ENCODE data around the gene ZNF791. TPM values are rescaled to one million over a fixed set of nuclear protein-coding genes. Genes with fewer than 3 reads are reported as not detected.

ZNF791 gene
- total and polyA plus RNA-seq, 2 of the 13 experiments (the other 11 are each of a cell fraction or from before 2014, with no cell fraction given): 12.8 to 17.4 TPM

DNA sequence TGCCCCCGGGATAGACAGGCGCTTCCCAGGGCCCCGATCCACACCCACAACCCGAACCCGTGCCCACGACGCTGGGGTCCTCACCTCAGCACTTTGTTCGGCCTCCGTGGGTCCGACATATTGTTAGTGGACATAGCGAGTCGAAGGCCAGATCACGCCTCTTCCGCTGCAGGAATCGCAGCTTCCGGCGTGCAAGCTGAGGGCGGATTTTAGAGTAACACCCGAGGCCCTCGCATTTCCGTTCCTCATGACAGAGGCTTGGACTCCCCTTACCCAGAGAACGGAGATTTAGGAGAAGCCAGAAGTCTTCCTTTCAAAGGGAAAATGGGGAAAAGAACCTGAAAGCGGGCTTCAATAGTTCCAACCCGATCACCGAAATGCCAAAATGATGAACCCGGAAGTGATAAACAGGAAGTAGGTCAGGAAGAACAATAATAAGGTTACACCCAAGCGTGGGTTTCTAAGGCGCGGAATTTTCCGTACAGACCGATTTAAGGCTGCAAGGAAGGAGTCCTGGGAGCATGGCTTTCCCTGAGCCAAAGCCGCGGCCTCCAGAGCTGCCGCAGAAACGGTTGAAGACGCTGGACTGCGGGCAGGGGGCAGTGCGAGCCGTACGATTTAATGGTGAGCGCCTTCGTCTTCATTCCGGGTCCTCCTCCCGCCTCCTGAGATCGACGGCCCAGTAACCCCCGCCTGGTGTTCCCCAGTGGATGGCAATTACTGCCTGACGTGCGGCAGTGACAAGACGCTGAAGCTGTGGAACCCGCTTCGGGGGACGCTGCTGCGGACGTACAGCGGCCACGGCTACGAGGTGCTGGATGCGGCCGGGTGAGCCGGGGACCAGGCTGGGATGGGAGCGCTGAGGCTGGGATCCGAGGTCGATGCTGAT, 58.8 kb downstream of the ZNF791 start (continued):
- TF ChIP-seq ARHGAP35 (CRISPR knock-in tag; IDR thresholded peaks at IDR 0.05; ENCODE audit: borderline replicate concordance): no peak
- no peak for TF ChIP-seq DNMT3B (CRISPR knock-in tag; conservative IDR thresholded peaks at IDR 0.05)
- TF ChIP-seq, protein P1, sequence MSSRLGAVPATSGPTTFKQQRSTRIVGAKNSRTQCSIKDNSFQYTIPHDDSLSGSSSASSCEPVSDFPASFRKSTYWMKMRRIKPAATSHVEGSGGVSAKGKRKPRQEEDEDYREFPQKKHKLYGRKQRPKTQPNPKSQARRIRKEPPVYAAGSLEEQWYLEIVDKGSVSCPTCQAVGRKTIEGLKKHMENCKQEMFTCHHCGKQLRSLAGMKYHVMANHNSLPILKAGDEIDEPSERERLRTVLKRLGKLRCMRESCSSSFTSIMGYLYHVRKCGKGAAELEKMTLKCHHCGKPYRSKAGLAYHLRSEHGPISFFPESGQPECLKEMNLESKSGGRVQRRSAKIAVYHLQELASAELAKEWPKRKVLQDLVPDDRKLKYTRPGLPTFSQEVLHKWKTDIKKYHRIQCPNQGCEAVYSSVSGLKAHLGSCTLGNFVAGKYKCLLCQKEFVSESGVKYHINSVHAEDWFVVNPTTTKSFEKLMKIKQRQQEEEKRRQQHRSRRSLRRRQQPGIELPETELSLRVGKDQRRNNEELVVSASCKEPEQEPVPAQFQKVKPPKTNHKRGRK (CRISPR knock-in tag; IDR thresholded peaks at IDR 0.05): no peak
- TF ChIP-seq, protein P2, sequence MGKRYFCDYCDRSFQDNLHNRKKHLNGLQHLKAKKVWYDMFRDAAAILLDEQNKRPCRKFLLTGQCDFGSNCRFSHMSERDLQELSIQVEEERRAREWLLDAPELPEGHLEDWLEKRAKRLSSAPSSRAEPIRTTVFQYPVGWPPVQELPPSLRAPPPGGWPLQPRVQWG (CRISPR knock-in tag; IDR thresholded peaks at IDR 0.05; ENCODE audit: borderline replicate concordance, low read depth): no peak
- TF ChIP-seq KDM5B (CRISPR knock-in tag; IDR thresholded peaks at IDR 0.05; ENCODE audit: borderline replicate concordance): peak; percentile 15; the same call in 1 of the 2 replicates
- 0 out of 2 replicates have a peak, but pooled peaks have one; percentile 31 for TF ChIP-seq FLYWCH1 (CRISPR knock-in tag; IDR thresholded peaks at IDR 0.05)
- peak; percentile 40 for TF ChIP-seq HNRNPLL (IDR thresholded peaks at IDR 0.05; ENCODE audit: low read depth, low read length, poor library complexity, severe bottlenecking)
- TF ChIP-seq HOXA5 (CRISPR knock-in tag; IDR thresholded peaks at IDR 0.05): peak; percentile 55; the same call in 1 of the 2 replicates
- TF ChIP-seq ZNF337 (CRISPR knock-in tag; IDR thresholded peaks at IDR 0.05; ENCODE audit: borderline replicate concordance, low read depth): 0 out of 2 replicates have a peak, but pooled peaks have one; percentile 44
- TF ChIP-seq ZNF839 (CRISPR knock-in tag; IDR thresholded peaks at IDR 0.05; ENCODE audit: borderline replicate concordance): 0 out of 2 replicates have a peak, but pooled peaks have one; percentile 35
- 0 out of 2 replicates have a peak, but pooled peaks have one; percentile 17 for TF ChIP-seq FOSL2 (CRISPR knock-in tag; IDR thresholded peaks at IDR 0.05)
- TF ChIP-seq, protein P3, sequence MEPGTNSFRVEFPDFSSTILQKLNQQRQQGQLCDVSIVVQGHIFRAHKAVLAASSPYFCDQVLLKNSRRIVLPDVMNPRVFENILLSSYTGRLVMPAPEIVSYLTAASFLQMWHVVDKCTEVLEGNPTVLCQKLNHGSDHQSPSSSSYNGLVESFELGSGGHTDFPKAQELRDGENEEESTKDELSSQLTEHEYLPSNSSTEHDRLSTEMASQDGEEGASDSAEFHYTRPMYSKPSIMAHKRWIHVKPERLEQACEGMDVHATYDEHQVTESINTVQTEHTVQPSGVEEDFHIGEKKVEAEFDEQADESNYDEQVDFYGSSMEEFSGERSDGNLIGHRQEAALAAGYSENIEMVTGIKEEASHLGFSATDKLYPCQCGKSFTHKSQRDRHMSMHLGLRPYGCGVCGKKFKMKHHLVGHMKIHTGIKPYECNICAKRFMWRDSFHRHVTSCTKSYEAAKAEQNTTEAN (CRISPR knock-in tag; conservative IDR thresholded peaks at IDR 0.05): 0 out of 2 replicates have a peak, but pooled peaks have one; percentile 16
- TF ChIP-seq ELF1 (CRISPR knock-in tag; IDR thresholded peaks at IDR 0.05): peak; percentile 97
- TF ChIP-seq, protein P4, sequence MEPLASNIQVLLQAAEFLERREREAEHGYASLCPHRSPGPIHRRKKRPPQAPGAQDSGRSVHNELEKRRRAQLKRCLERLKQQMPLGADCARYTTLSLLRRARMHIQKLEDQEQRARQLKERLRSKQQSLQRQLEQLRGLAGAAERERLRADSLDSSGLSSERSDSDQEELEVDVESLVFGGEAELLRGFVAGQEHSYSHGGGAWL (CRISPR knock-in tag; IDR thresholded peaks at IDR 0.05): peak; percentile 61
- no peak for TF ChIP-seq CENPT (CRISPR knock-in tag; IDR thresholded peaks at IDR 0.05; ENCODE audit: low read depth)
- peak; percentile 57; the same call in 1 of the 2 replicates for TF ChIP-seq REXO4 (CRISPR knock-in tag; IDR thresholded peaks at IDR 0.05; ENCODE audit: borderline replicate concordance)
- no peak; the same call in 1 of the 2 replicates for TF ChIP-seq ZNF138 (CRISPR knock-in tag; IDR thresholded peaks at IDR 0.05; ENCODE audit: low read depth)
- peak; percentile 79 for TF ChIP-seq DMAP1 (CRISPR knock-in tag; IDR thresholded peaks at IDR 0.05)
- TF ChIP-seq ZNF816 (CRISPR knock-in tag; IDR thresholded peaks at IDR 0.05; ENCODE audit: borderline replicate concordance): no peak
- TF ChIP-seq, protein P5, sequence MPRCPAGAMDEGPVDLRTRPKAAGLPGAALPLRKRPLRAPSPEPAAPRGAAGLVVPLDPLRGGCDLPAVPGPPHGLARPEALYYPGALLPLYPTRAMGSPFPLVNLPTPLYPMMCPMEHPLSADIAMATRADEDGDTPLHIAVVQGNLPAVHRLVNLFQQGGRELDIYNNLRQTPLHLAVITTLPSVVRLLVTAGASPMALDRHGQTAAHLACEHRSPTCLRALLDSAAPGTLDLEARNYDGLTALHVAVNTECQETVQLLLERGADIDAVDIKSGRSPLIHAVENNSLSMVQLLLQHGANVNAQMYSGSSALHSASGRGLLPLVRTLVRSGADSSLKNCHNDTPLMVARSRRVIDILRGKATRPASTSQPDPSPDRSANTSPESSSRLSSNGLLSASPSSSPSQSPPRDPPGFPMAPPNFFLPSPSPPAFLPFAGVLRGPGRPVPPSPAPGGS (CRISPR knock-in tag; IDR thresholded peaks at IDR 0.05): peak; percentile 50; the same call in 1 of the 2 replicates
- TF ChIP-seq PHF8 (CRISPR knock-in tag; IDR thresholded peaks at IDR 0.05): peak; percentile 93
- 0 out of 2 replicates have a peak, but pooled peaks have one; percentile 54 for TF ChIP-seq THAP8 (CRISPR knock-in tag; IDR thresholded peaks at IDR 0.05; ENCODE audit: borderline replicate concordance)
